GM12878 (cell line): Measurements from ENCODE around the gene ASCC1. TPM values are rescaled to one million over a fixed set of nuclear protein-coding genes. Genes with fewer than 3 reads are reported as not detected.

Experiments used
- ATAC-seq: fragments of 200-7000 bp; cut with Tn5 transposase; 3 replicates; pipeline ENCODE4 v1.9.1; 2020; ENCODE audit warnings: mild to moderate bottlenecking, moderate library complexity
- BruUV-seq: library from RNA; stranded (reverse); fragments of 400-500 nt; replicated peaks from 2 replicates; lab custom pipeline; 2021; lab: Mats Ljungman, UMichigan
- CTCF ChIA-PET: fragments of 300-600 bp; sonication (Branson Sonifier 250); formaldehyde crosslinking; extraction: SDS; loops from one replicate; lab custom pipeline; 2021; ENCODE audit warnings: inconsistent platforms; lab: Yijun Ruan, JAX
- POLR2A ChIA-PET: fragments of 350-600 bp; formaldehyde crosslinking; extraction: SDS; loops from one replicate; lab custom pipeline; 2021; ENCODE audit warnings: inconsistent platforms; lab: Charles Lee
- RAD21 ChIA-PET: fragments of 300-600 bp; sonication (Branson Sonifier 250); formaldehyde crosslinking; loops from one replicate; lab custom pipeline; 2023; ENCODE audit warnings: antibody characterized with exemption; ENCODE audit not compliant: unreplicated experiment; lab: Charles Lee
- SMC1A ChIA-PET: fragments of 300-600 bp; sonication (Branson Sonifier 250); formaldehyde crosslinking; loops from one replicate; lab custom pipeline; 2023; ENCODE audit not compliant: unreplicated experiment, uncharacterized antibody; lab: Charles Lee
- DNase-seq: peaks from one replicate; pipeline ENCODE4 v3.0.0-alpha.2; 2011; ENCODE audit warnings: low read depth, low spot score
- FAIRE-seq: peaks from 3 replicates; lab custom pipeline; 2011; peaks lifted over from hg19 to GRCh38; lab: Jason Lieb, UNC
- H2AFZ ChIP-seq: 2 replicates; pipeline ENCODE4 v1.6.0; 2011; ENCODE audit warnings: low read depth, low read length, control low read depth; ENCODE audit not compliant: control insufficient read depth
- H3K27ac ChIP-seq: 2 replicates; pipeline ENCODE4 v1.5.1; 2011; ENCODE audit warnings: control low read depth; ENCODE audit not compliant: control insufficient read depth, insufficient read depth
- H3K27me3 ChIP-seq, 2 experiments: replicated peaks in 1 of 2; 2 replicates each; pipeline versions ENCODE4 v1.6.0 to v1.6.1; 2011; ENCODE audit warnings: low read length in 1 of 2; ENCODE audit not compliant: control insufficient read depth in 2 of 2, insufficient read depth in 2 of 2
- H3K36me3 ChIP-seq, 2 experiments: 2 replicates each; pipeline ENCODE4 v1.5.1; 2011; ENCODE audit warnings: low read length in 1 of 2; ENCODE audit not compliant: control insufficient read depth in 2 of 2, insufficient read depth in 2 of 2
- H3K4me1 ChIP-seq: 2 replicates; pipeline ENCODE4 v1.6.1; 2011; ENCODE audit warnings: mild to moderate bottlenecking, low read length, moderate library complexity, mixed read lengths; ENCODE audit not compliant: control insufficient read depth, insufficient read depth
- H3K4me2 ChIP-seq: 2 replicates; pipeline ENCODE4 v1.6.0; 2011; ENCODE audit warnings: control low read depth; ENCODE audit not compliant: control insufficient read depth, insufficient read depth
- H3K4me3 ChIP-seq: fragments of 200-600 bp; sonication (generic); 2 replicates; pipeline ENCODE4 v1.5.1; 2016
- H3K79me2 ChIP-seq: 2 replicates; pipeline ENCODE4 v1.6.0; 2011; ENCODE audit warnings: low read length; ENCODE audit not compliant: control insufficient read depth, insufficient read depth
- H3K9ac ChIP-seq: 2 replicates; pipeline ENCODE4 v1.8.0; 2011; ENCODE audit warnings: low read length, control low read depth, mixed read lengths; ENCODE audit not compliant: control insufficient read depth, insufficient read depth
- H3K9me3 ChIP-seq: replicated peaks from 3 replicates; pipeline ENCODE4 v1.5.1; 2011; ENCODE audit warnings: mild to moderate bottlenecking, low read length; ENCODE audit not compliant: control insufficient read depth, insufficient read depth
- H4K20me1 ChIP-seq: 2 replicates; pipeline ENCODE4 v1.6.0; 2011; ENCODE audit not compliant: control insufficient read depth, insufficient read depth
- BHLHE40 ChIP-seq, 2 experiments: fragments of 450-650 bp in 1 of 2; IDR thresholded peaks; 2 replicates each; pipeline ENCODE4 v1.6.1; 2011 to 2017; ENCODE audit warnings: low read depth in 2 of 2, borderline replicate concordance in 1 of 2, improper control_type of control experiment in 1 of 2, low read length in 1 of 2, mild to moderate bottlenecking in 1 of 2
- BMI1 ChIP-seq: fragments of 450-650 bp; IDR thresholded peaks from 2 replicates; pipeline ENCODE4 v1.6.1; 2016; ENCODE audit warnings: mild to moderate bottlenecking, moderate library complexity, borderline replicate concordance
- CEBPZ ChIP-seq: fragments of 150-350 bp; IDR thresholded peaks from 2 replicates; pipeline ENCODE4 v1.6.1; 2016; ENCODE audit warnings: low read depth, low read length
- FOXK2 ChIP-seq: fragments of 450-650 bp; IDR thresholded peaks from 2 replicates; pipeline ENCODE4 v1.6.1; 2017; ENCODE audit warnings: mild to moderate bottlenecking, moderate library complexity
- IKZF1 ChIP-seq: fragments of 450-650 bp; conservative IDR thresholded peaks from 2 replicates; pipeline ENCODE4 v1.6.1; 2017; ENCODE audit warnings: antibody characterized with exemption, mild to moderate bottlenecking
- ZNF217 ChIP-seq: fragments of 450-650 bp; IDR thresholded peaks from 2 replicates; pipeline ENCODE4 v1.6.1; 2017; ENCODE audit warnings: antibody characterized with exemption, mild to moderate bottlenecking
- WGBS: methylation state at CpG from one replicate; pipeline ENCODE4 v1.1.6; 2016; ENCODE audit warnings: low lambda C conversion rate; ENCODE audit not compliant: insufficient replicate concordance, insufficient coverage; ENCODE audit errors: missing lambda C conversion rate; 5-methylcytosine and 5-hydroxymethylcytosine counted together
- in situ Hi-C: fragments of 300-500 bp; cut with MboI; formaldehyde crosslinking; loops from 9 replicates; pipeline ENCODE4 v1.14.3; 2018; ENCODE audit warnings: mixed read lengths
- intact Hi-C: fragments of 100-400 bp; cut with micrococcal nuclease; formaldehyde crosslinking; loops from one replicate; pipeline ENCODE4 v1.14.2; 2022; ENCODE audit not compliant: unreplicated experiment
- polyA plus RNA-seq, 11 experiments: library from polyadenylated mRNA; depleted of rRNA in 4 of 11; unstranded in 6 of 11; stranded (reverse) in 5 of 11; fragments of >200 nt; fragmentation: Nextera tagmentation in 4 of 11; fragmentation: Illumina TruSeq in 1 of 11; extraction: Ambion mirVana in 4 of 11; extraction: Trizol in 1 of 11; gene quantifications; 1 replicate in 1 of 11; 2 replicates in 10 of 11; pipeline versions ENCODE4 v1.2.1 to v1.2.3, GENCODE V29; 2011 to 2016; ENCODE audit warnings: inconsistent platforms in 2 of 11, missing spikeins in 2 of 11, low read depth in 1 of 11
- total RNA-seq, 4 experiments: library from RNA; depleted of rRNA in 3 of 4; stranded (reverse); fragments of >200 nt in 3 of 4; fragmentation: Illumina TruSeq in 1 of 4; extraction: Trizol in 1 of 4; gene quantifications; 2 replicates each; pipeline versions ENCODE4 v1.2.1 to v1.2.3, GENCODE V29; 2013 to 2021
- TF ChIP-seq, protein P1 (sequence below): IDR thresholded peaks from 2 replicates; pipeline ENCODE4 v1.6.1; 2012; ENCODE audit warnings: mild to moderate bottlenecking, low read depth, low read length
- TF ChIP-seq, protein P2 (sequence below): fragments of 450-650 bp; IDR thresholded peaks from 2 replicates; pipeline ENCODE4 v1.6.1; 2017; ENCODE audit warnings: mild to moderate bottlenecking, moderate library complexity
- TF ChIP-seq, protein P3 (sequence below): IDR thresholded peaks from 2 replicates; pipeline ENCODE4 v1.6.1; 2011; ENCODE audit warnings: mild to moderate bottlenecking, low read depth, low read length, moderate library complexity; ENCODE audit not compliant: insufficient replicate concordance

Gene ASCC1
- total and polyA plus RNA-seq, 10 of the 15 experiments (the other 5 are each of a cell fraction or from before 2014, with no cell fraction given): 23.3 to 80.6 (median 42.8) TPM

- in situ Hi-C loops: no loop called here
- no peaks in the 10 kb centered on the region for H3K36me3 ChIP-seq
- RAD21 ChIA-PET: interaction anchor here (0.7 to 1.3 kb wide), 4 partner anchors 11 to 47 kb away, joined by 3 read pairs; no protein-coding TSS in a partner anchor
Measured at GRCh38 chr10:72079356-72079755, 136.7 kb downstream of the ASCC1 start.

More at GRCh38 chr10:72079356-72079755, 136.7 kb downstream of the ASCC1 start:
- WGBS: 26% methylated on average over 5 of the region's 5 CpGs
- BruUV-seq: no TSS peak
- Histone ChIP-seq H3K9me3 (no peaks in the 10 kb centered on the region), H3K4me1 (peaks cover 21% of the 10 kb centered on the region), H4K20me1 (no peaks in the 10 kb centered on the region), H3K4me3 (no peak overlapping the region), H3K9ac (no peak overlapping the region), H3K4me2 (no peak overlapping the region), H3K27ac (no peak overlapping the region), H3K79me2 (no peaks in the 10 kb centered on the region), H2AFZ (0 out of 2 replicates have a peak overlapping the region, but pooled peaks have one; percentile 17), H3K27me3 (no peaks in the 10 kb centered on the region)
- TF ChIP-seq ZNF217 (no peak), BMI1 (peak; percentile 67; the same call in 1 of the 2 replicates), FOXK2 (0 out of 2 replicates have a peak, but pooled peaks have one; percentile 25), IKZF1 (0 out of 2 replicates have a peak, but pooled peaks have one; percentile 22), BHLHE40 (IDR thresholded peaks at IDR 0.05; ENCODE audit: borderline replicate concordance in 1 of 2, low read depth in 2 of 2, low read length in 1 of 2) (peak in 1 of 2 experiments; percentile 32; a peak in 1 of 4 replicates), CEBPZ (no peak)
- TF ChIP-seq, protein P1, sequence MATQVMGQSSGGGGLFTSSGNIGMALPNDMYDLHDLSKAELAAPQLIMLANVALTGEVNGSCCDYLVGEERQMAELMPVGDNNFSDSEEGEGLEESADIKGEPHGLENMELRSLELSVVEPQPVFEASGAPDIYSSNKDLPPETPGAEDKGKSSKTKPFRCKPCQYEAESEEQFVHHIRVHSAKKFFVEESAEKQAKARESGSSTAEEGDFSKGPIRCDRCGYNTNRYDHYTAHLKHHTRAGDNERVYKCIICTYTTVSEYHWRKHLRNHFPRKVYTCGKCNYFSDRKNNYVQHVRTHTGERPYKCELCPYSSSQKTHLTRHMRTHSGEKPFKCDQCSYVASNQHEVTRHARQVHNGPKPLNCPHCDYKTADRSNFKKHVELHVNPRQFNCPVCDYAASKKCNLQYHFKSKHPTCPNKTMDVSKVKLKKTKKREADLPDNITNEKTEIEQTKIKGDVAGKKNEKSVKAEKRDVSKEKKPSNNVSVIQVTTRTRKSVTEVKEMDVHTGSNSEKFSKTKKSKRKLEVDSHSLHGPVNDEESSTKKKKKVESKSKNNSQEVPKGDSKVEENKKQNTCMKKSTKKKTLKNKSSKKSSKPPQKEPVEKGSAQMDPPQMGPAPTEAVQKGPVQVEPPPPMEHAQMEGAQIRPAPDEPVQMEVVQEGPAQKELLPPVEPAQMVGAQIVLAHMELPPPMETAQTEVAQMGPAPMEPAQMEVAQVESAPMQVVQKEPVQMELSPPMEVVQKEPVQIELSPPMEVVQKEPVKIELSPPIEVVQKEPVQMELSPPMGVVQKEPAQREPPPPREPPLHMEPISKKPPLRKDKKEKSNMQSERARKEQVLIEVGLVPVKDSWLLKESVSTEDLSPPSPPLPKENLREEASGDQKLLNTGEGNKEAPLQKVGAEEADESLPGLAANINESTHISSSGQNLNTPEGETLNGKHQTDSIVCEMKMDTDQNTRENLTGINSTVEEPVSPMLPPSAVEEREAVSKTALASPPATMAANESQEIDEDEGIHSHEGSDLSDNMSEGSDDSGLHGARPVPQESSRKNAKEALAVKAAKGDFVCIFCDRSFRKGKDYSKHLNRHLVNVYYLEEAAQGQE: no peak
- TF ChIP-seq, protein P2, sequence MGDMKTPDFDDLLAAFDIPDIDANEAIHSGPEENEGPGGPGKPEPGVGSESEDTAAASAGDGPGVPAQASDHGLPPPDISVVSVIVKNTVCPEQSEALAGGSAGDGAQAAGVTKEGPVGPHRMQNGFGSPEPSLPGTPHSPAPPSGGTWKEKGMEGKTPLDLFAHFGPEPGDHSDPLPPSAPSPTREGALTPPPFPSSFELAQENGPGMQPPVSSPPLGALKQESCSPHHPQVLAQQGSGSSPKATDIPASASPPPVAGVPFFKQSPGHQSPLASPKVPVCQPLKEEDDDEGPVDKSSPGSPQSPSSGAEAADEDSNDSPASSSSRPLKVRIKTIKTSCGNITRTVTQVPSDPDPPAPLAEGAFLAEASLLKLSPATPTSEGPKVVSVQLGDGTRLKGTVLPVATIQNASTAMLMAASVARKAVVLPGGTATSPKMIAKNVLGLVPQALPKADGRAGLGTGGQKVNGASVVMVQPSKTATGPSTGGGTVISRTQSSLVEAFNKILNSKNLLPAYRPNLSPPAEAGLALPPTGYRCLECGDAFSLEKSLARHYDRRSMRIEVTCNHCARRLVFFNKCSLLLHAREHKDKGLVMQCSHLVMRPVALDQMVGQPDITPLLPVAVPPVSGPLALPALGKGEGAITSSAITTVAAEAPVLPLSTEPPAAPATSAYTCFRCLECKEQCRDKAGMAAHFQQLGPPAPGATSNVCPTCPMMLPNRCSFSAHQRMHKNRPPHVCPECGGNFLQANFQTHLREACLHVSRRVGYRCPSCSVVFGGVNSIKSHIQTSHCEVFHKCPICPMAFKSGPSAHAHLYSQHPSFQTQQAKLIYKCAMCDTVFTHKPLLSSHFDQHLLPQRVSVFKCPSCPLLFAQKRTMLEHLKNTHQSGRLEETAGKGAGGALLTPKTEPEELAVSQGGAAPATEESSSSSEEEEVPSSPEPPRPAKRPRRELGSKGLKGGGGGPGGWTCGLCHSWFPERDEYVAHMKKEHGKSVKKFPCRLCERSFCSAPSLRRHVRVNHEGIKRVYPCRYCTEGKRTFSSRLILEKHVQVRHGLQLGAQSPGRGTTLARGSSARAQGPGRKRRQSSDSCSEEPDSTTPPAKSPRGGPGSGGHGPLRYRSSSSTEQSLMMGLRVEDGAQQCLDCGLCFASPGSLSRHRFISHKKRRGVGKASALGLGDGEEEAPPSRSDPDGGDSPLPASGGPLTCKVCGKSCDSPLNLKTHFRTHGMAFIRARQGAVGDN: peak; percentile 50; the same call in 1 of the 2 replicates
- TF ChIP-seq, protein P3, sequence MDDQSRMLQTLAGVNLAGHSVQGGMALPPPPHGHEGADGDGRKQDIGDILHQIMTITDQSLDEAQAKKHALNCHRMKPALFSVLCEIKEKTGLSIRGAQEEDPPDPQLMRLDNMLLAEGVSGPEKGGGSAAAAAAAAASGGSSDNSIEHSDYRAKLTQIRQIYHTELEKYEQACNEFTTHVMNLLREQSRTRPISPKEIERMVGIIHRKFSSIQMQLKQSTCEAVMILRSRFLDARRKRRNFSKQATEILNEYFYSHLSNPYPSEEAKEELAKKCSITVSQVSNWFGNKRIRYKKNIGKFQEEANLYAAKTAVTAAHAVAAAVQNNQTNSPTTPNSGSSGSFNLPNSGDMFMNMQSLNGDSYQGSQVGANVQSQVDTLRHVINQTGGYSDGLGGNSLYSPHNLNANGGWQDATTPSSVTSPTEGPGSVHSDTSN: no peak
- intact Hi-C loops: no loop called here
- ChIA-PET CTCF (interaction anchor here (1.0 to 1.5 kb wide), 5 partner anchors 8 to 259 kb away, joined by 3 to 6 read pairs (median 3); no protein-coding TSS in a partner anchor), POLR2A (interaction anchor here (1.6 kb wide), 1 partner anchor 10 kb away, joined by 5 read pairs; the partner anchor contains the start of gene SPOCK2), SMC1A (interaction anchor here (0.6 to 1.9 kb wide), 5 partner anchors 10 to 144 kb away, joined by 3 to 11 read pairs (median 4); no protein-coding TSS in a partner anchor)
- peak; percentile 40 for ATAC-seq
- FAIRE-seq: no peak
- DNase-seq: no peak
